ENCODE measurements around the gene NR6A1.

The NR6A1 gene

GRCh38 chr9:124467410-124468060 lies 303.6 kb downstream of the NR6A1 start:
- DNase-seq, result no peak

All from suppressor macrophage (primary cell).